Embryonic facial prominence (tissue), 1 donor: Measurements from ENCODE around the gene KISS1R.

Experiments
- DNase-seq: peaks from one replicate; pipeline ENCODE4 v3.0.0-alpha.2; 2016; ENCODE audit errors: extremely low spot score

KISS1R gene

GRCh38 chr19:920051-920864, 3.1 kb downstream of the KISS1R start:
- DNase-seq: no peak

GRCh38 chr19:924553-925086, 7.5 kb downstream of the KISS1R start:
- no peak for DNase-seq

GRCh38 chr19:925087-925525, 8.0 kb downstream of the KISS1R start:
- DNase-seq: no peak

- DNase-seq: peak; percentile 80
Measured at GRCh38 chr19:925526-926322, 8.6 kb downstream of the KISS1R start, which contains the start of gene ARID3A. Gene ARID3A (plus strand): TSS chr19:926035. CDS start chr19:929529, 3,494 bp downstream.

GRCh38 chr19:926323-926588, 9.1 kb downstream of the KISS1R start:
- no peak for DNase-seq

GRCh38 chr19:926589-927350, 9.6 kb downstream of the KISS1R start:
- no peak for DNase-seq

GRCh38 chr19:927351-927779, 10.2 kb downstream of the KISS1R start:
- DNase-seq: no peak

GRCh38 chr19:927780-928401, 10.8 kb downstream of the KISS1R start:
- DNase-seq: no peak

GRCh38 chr19:928471-929202, 11.5 kb downstream of the KISS1R start:
- DNase-seq: no peak

- no peak for DNase-seq
Measured at GRCh38 chr19:929203-929890, 12.2 kb downstream of the KISS1R start.

- DNase-seq: no peak
Measured at GRCh38 chr19:929891-930258, 12.7 kb downstream of the KISS1R start.

GRCh38 chr19:931860-932647, 14.9 kb downstream of the KISS1R start:
- DNase-seq: no peak

- DNase-seq: no peak
Measured at GRCh38 chr19:932648-933552, 15.8 kb downstream of the KISS1R start.

GRCh38 chr19:933553-933882, 16.4 kb downstream of the KISS1R start:
- no peak for DNase-seq

- DNase-seq: no peak
Measured at GRCh38 chr19:934197-934840, 17.2 kb downstream of the KISS1R start.

- no peak for DNase-seq
Measured at GRCh38 chr19:934865-935479, 17.8 kb downstream of the KISS1R start.

GRCh38 chr19:936175-936546, 19.0 kb downstream of the KISS1R start:
- DNase-seq: no peak

GRCh38 chr19:937259-937694, 20.1 kb downstream of the KISS1R start:
- no peak for DNase-seq
